ENCODE measurements around the gene TESK2. TPM values are rescaled to one million over a fixed set of nuclear protein-coding genes. Genes with fewer than 3 reads are reported as not detected.

Gene TESK2
- total RNA-seq, 1 experiment from 2014 or later: 5.0 TPM

DNA sequence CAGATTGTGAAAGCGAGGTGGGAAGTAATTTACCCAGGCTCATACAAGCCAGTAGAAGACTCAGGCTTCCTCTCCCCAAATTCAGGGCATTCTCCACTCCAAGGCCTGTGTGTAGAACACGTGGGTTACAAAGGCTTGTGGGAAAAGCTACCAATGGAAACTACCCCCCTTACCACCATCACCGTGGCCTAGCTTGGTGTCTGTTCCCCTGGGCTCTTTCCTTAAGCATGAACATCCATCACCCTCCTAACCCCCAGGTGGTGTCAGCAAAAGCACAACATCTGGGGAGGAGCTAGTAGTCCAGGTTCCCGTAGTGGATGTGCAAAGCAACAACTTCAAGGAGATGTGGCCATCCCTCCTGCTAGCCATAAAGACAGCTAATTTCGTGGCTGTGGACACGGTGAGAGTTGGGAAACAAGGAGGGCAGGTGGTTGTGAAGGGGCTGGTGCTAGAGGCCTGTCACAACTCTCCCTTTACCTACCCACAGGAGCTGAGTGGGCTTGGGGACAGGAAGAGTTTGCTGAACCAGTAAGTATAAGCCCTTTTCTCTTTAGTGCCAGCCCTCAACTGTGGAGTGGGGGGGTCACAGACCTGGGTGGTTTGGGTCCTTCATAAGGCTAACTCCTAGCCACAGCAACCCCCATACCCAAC lies 150.0 kb downstream of the TESK2 start:
- H2AFZ ChIP-seq (ENCODE audit: low read depth, low read length, poor library complexity, severe bottlenecking): no peak overlapping the region
- DNase-seq (ENCODE audit: low read depth, low spot score) (no peak), ATAC-seq (peak; percentile 19; the same call in 1 of the 2 replicates)
- no TSS peak for BruUV-seq (replicated peaks)
- peak overlapping the region; percentile 95 for H3K9ac ChIP-seq (ENCODE audit: low read length)
- CTCF ChIA-PET: interaction anchor here (1.2 kb wide), 2 partner anchors 152 to 154 kb away, joined by 4 to 5 read pairs; no protein-coding TSS in a partner anchor
- H3K4me3 ChIP-seq (replicated peaks in 1 of 2; ENCODE audit: low read depth in 1 of 2, low read length in 2 of 2): peak overlapping the region; percentile 93 to 94
- peaks cover 14 to 40% of the 10 kb centered on the region in 2 experiments for H3K4me1 ChIP-seq (ENCODE audit: control insufficient read depth in 1 of 2, insufficient read depth in 2 of 2, low read length in 2 of 2)
- H3K36me3 ChIP-seq (ENCODE audit: control insufficient read depth in 1 of 2, insufficient read depth in 2 of 2, low read length in 2 of 2): peaks cover 15 to 41% of the 10 kb centered on the region in 2 experiments; a peak in 2 of 4 replicates
- H3K27me3 ChIP-seq (ENCODE audit: insufficient read depth, low read length): no peaks in the 10 kb centered on the region
- H3K9me2 ChIP-seq (ENCODE audit: insufficient read depth): no peaks in the 10 kb centered on the region
- no peaks in the 10 kb centered on the region for H4K20me1 ChIP-seq (ENCODE audit: insufficient read depth)
- TF ChIP-seq RAD21 (IDR thresholded peaks at IDR 0.05; ENCODE audit: low read depth): peak; percentile 27; the same call in 1 of the 2 replicates
- TF ChIP-seq ZNF274 (IDR thresholded peaks at IDR 0.05; ENCODE audit: low read depth, low read length): no peak
- intact Hi-C loops (cut with micrococcal nuclease): loop anchor here (5.0 kb wide), 2 partner anchors 231 to 329 kb away; partner anchors contain the start of genes HECTD3 and UROD
- peak overlapping the region; percentile 90 for H3K4me2 ChIP-seq (ENCODE audit: low read length)
- peaks cover 0 to 3% of the 10 kb centered on the region in 2 experiments; a peak in 1 of 4 replicates for H3K9me3 ChIP-seq (ENCODE audit: control insufficient read depth in 1 of 2, insufficient read depth in 1 of 2, low read depth in 1 of 2, low read length in 2 of 2)
- RAD21 ChIA-PET (ENCODE audit: low non-redundant PET in 1 of 2, low total read pairs in 2 of 2, uncharacterized antibody in 2 of 2, unreplicated experiment in 2 of 2): interaction anchor here (0.9 to 1.7 kb wide), 3 partner anchors 16 to 329 kb away, joined by 3 to 5 read pairs (median 4); partner anchors contain the start of genes TESK2 (in 1 of the 2) and UROD (in 1 of the 2)
- peak overlapping the region; percentile 82 for H3K27ac ChIP-seq (ENCODE audit: low read depth, low read length)
- H3K79me2 ChIP-seq (ENCODE audit: insufficient read depth, low read length): peaks cover 43% of the 10 kb centered on the region
- POLR2A ChIA-PET: interaction anchor here (1.1 to 2.8 kb wide), 7 partner anchors 9 to 619 kb away, joined by 3 to 13 read pairs (median 11); partner anchors contain the start of genes TESK2 and UROD

- Histone ChIP-seq H3K9me2 (ENCODE audit: insufficient read depth) (no peaks in the 10 kb centered on the region), H3K27me3 (ENCODE audit: insufficient read depth, low read length) (no peaks in the 10 kb centered on the region), H3K9me3 (ENCODE audit: control insufficient read depth in 1 of 2, insufficient read depth in 1 of 2, low read depth in 1 of 2, low read length in 2 of 2) (peaks cover 0 to 3% of the 10 kb centered on the region in 2 experiments; a peak in 1 of 4 replicates), H2AFZ (ENCODE audit: low read depth, low read length, poor library complexity, severe bottlenecking) (peak within 1 kb of the TSS; percentile 62), H4K20me1 (ENCODE audit: insufficient read depth) (no peaks in the 10 kb centered on the region), H3K9ac (ENCODE audit: low read length) (peak within 1 kb of the TSS; percentile 95), H3K4me3 (replicated peaks in 1 of 2; ENCODE audit: low read depth in 1 of 2, low read length in 2 of 2) (peak within 1 kb of the TSS; percentile 93 to 94), H3K36me3 (ENCODE audit: control insufficient read depth in 1 of 2, insufficient read depth in 2 of 2, low read length in 2 of 2) (peaks cover 15 to 39% of the 10 kb centered on the region in 2 experiments; a peak in 2 of 4 replicates), H3K27ac (ENCODE audit: low read depth, low read length) (peak within 1 kb of the TSS; percentile 82), H3K4me2 (ENCODE audit: low read length) (peak within 1 kb of the TSS; percentile 90), H3K4me1 (ENCODE audit: control insufficient read depth in 1 of 2, insufficient read depth in 2 of 2, low read length in 2 of 2) (peaks cover 21 to 50% of the 10 kb centered on the region in 2 experiments), H3K79me2 (ENCODE audit: insufficient read depth, low read length) (peaks cover 43% of the 10 kb centered on the region)
- BruUV-seq (replicated peaks): no TSS peak
- ChIA-PET POLR2A (interaction anchor here (0.7 to 2.8 kb wide), 18 partner anchors 9 to 618 kb away, joined by 3 to 13 read pairs (median 6); partner anchors contain the start of genes CCDC163, HPDL, MMACHC and PRDX1), RAD21 (ENCODE audit: low non-redundant PET in 1 of 2, low total read pairs in 2 of 2, uncharacterized antibody in 2 of 2, unreplicated experiment in 2 of 2) (interaction anchor here (1.5 to 1.7 kb wide), 2 partner anchors 150 to 328 kb away, joined by 4 to 5 read pairs; partner anchors contain the start of genes TESK2 (in 1 of the 2) and UROD (in 1 of the 2)), CTCF (interaction anchor here (0.6 to 1.4 kb wide), 5 partner anchors 36 to 326 kb away, joined by 3 to 7 read pairs (median 4); no protein-coding TSS in a partner anchor)
- DNase-seq (ENCODE audit: low read depth, low spot score): peak; percentile 79
- intact Hi-C loops (cut with micrococcal nuclease): loop anchor here (2.0 to 5.0 kb wide), 3 partner anchors 35 to 328 kb away; partner anchors contain the start of genes HECTD3 and UROD
- peak; percentile 90 for ATAC-seq
- TF ChIP-seq, protein P1, sequence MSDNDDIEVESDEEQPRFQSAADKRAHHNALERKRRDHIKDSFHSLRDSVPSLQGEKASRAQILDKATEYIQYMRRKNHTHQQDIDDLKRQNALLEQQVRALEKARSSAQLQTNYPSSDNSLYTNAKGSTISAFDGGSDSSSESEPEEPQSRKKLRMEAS (IDR thresholded peaks at IDR 0.05): peak; percentile 90
- TF ChIP-seq YY1 (IDR thresholded peaks at IDR 0.05; ENCODE audit: extremely low read depth, insufficient replicate concordance, low read depth, low read length): peak; percentile 84
- TF ChIP-seq POLR2AphosphoS5 (IDR thresholded peaks at IDR 0.05; ENCODE audit: low read depth, low read length): peak; percentile 87
- peak; percentile 68 for TF ChIP-seq ZBTB33 (IDR thresholded peaks at IDR 0.05; ENCODE audit: extremely low read depth, insufficient replicate concordance, low read length)
- TF ChIP-seq TCF7L2 (IDR thresholded peaks at IDR 0.05; ENCODE audit: borderline replicate concordance, extremely low read depth, insufficient read depth, insufficient read length): peak; percentile 57
- TF ChIP-seq FOSL1 (IDR thresholded peaks at IDR 0.05; ENCODE audit: low read depth): no peak
- TF ChIP-seq POLR2A (IDR thresholded peaks at IDR 0.05; ENCODE audit: borderline replicate concordance, extremely low read depth, insufficient read depth, insufficient read length): peak; percentile 46
- no peak; the same call in 1 of the 2 replicates for TF ChIP-seq ELF1 (IDR thresholded peaks at IDR 0.05; ENCODE audit: borderline replicate concordance, low read depth)
- no peak for TF ChIP-seq CEBPB (IDR thresholded peaks at IDR 0.05; ENCODE audit: low read depth)
- TF ChIP-seq EZH2phosphoT487 (IDR thresholded peaks at IDR 0.05; ENCODE audit: borderline replicate concordance): no peak
- peak; percentile 52; the same call in 1 of the 2 replicates for TF ChIP-seq ZFX (IDR thresholded peaks at IDR 0.05)
- no peak for TF ChIP-seq EGR1 (IDR thresholded peaks at IDR 0.05; ENCODE audit: low read depth)
Observed at GRCh38 chr1:45339789-45340558, 151.0 kb downstream of the TESK2 start, which contains the start of the genes MUTYH and TOE1. Gene MUTYH, minus strand, starts transcription at chr1:45340440. Its CDS starts 5,935 bp downstream, at chr1:45334505. Gene TOE1, plus strand, starts transcription at chr1:45340170. Its CDS starts 83 bp downstream, at chr1:45340253.
